IMR-90 (cell line): ENCODE measurements around the gene CNTNAP3.
"Not testable (repeated sequence)": the region's sequence is repeated elsewhere in the genome, so short reads cannot be mapped to it uniquely, and the experiment has no call there.

Source experiments
- BHLHE40 ChIP-seq: fragments of 150-350 bp; IDR thresholded peaks from 2 replicates; pipeline ENCODE4 v1.6.1; 2016; ENCODE audit warnings: mild to moderate bottlenecking, low read depth, low read length
- CEBPB ChIP-seq: IDR thresholded peaks from 2 replicates; pipeline ENCODE4 v1.6.1; 2012; ENCODE audit warnings: low read depth, low read length, improper control_type of control experiment
- NFE2L2 ChIP-seq: fragments of 150-350 bp; IDR thresholded peaks from 2 replicates; pipeline ENCODE4 v1.6.1; 2016; ENCODE audit warnings: low read depth, mild to moderate bottlenecking, low read length
- POLR2A ChIP-seq: IDR thresholded peaks from 2 replicates; pipeline ENCODE4 v1.6.1; 2012; ENCODE audit warnings: mild to moderate bottlenecking, low read depth, low read length
- RAD21 ChIP-seq: IDR thresholded peaks from 2 replicates; pipeline ENCODE4 v1.6.1; 2012; ENCODE audit warnings: low read length, improper control_type of control experiment
- TF ChIP-seq, protein P1 (sequence below): conservative IDR thresholded peaks from 2 replicates; pipeline ENCODE4 v1.5.1; 2012; ENCODE audit warnings: mild to moderate bottlenecking, low read depth, low read length, improper control_type of control experiment

DNA sequence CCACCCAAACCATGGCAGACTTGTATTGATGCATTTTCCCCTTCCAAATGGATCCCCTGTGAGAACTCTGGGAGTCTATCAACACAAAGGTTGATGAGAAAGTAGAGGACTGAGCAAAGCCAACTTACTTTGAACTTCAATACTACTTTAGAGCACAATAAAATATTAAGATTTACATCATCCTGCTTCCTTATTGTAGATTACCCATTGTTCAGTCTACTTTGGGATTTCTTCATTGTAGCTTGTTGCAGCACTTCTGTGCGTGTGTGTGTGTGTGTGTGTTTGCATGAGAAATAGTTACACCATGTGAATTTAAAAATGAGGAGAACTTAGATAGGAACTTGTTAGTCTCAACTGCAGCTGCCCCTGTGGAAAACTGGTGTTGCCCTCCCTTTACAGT, 72.0 kb downstream of the CNTNAP3 start:
- TF ChIP-seq RAD21, NFE2L2, BHLHE40, CEBPB, POLR2A: not testable (repeated sequence)
- TF ChIP-seq, protein P1, sequence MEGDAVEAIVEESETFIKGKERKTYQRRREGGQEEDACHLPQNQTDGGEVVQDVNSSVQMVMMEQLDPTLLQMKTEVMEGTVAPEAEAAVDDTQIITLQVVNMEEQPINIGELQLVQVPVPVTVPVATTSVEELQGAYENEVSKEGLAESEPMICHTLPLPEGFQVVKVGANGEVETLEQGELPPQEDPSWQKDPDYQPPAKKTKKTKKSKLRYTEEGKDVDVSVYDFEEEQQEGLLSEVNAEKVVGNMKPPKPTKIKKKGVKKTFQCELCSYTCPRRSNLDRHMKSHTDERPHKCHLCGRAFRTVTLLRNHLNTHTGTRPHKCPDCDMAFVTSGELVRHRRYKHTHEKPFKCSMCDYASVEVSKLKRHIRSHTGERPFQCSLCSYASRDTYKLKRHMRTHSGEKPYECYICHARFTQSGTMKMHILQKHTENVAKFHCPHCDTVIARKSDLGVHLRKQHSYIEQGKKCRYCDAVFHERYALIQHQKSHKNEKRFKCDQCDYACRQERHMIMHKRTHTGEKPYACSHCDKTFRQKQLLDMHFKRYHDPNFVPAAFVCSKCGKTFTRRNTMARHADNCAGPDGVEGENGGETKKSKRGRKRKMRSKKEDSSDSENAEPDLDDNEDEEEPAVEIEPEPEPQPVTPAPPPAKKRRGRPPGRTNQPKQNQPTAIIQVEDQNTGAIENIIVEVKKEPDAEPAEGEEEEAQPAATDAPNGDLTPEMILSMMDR: not testable (repeated sequence)
